SK-N-SH (cell line): ENCODE measurements around the gene SSR4. TPM values are rescaled to one million over a fixed set of nuclear protein-coding genes. Genes with fewer than 3 reads are reported as not detected.

ENCODE experiments used
- CTCF ChIA-PET: fragments of 300-600, 350-600 bp; formaldehyde crosslinking; extraction: SDS; loops from one replicate; lab custom pipeline; 2021; lab: Yijun Ruan, JAX
- POLR2A ChIA-PET: fragments of 350-600 bp; sonication (Branson Sonifier 250); formaldehyde crosslinking; extraction: SDS; loops from one replicate; lab custom pipeline; 2020; ENCODE audit warnings: antibody characterized with exemption, inconsistent platforms; lab: Yijun Ruan, JAX
- DNase-seq: peaks from one replicate; pipeline ENCODE4 v3.0.0; 2012
- H2AFZ ChIP-seq: fragments of 200-600 bp; sonication (generic); 2 replicates; pipeline ENCODE4 v1.8.1; 2016; ENCODE audit warnings: antibody characterized with exemption, mild to moderate bottlenecking, low read depth
- H3F3A ChIP-seq: fragments of 200-600 bp; sonication (generic); replicated peaks from 2 replicates; pipeline ENCODE3; 2016; ENCODE audit warnings: antibody characterized with exemption, mild to moderate bottlenecking; ENCODE audit not compliant: insufficient read depth
- H3K27ac ChIP-seq, 2 experiments: fragments of 200-500 bp in 1 of 2; fragments of 200-600 bp in 1 of 2; sonication (Bioruptor generic) in 1 of 2; sonication (generic), shearing (Covaris generic) in 1 of 2; 2 replicates each; pipeline versions ENCODE4 v1.5.1 to v1.6.1; 2014 to 2016; ENCODE audit warnings: low read depth in 2 of 2, inconsistent platforms in 1 of 2, low read length in 1 of 2, mild to moderate bottlenecking in 1 of 2, mixed read lengths in 1 of 2
- H3K27me3 ChIP-seq: fragments of 200-600 bp; sonication (generic), shearing (Covaris generic); 2 replicates; pipeline ENCODE4 v1.6.1; 2016; ENCODE audit warnings: mixed run types; ENCODE audit not compliant: insufficient read depth
- H3K36me3 ChIP-seq, 2 experiments: fragments of 200-500 bp in 1 of 2; fragments of 200-600 bp in 1 of 2; sonication (Bioruptor generic) in 1 of 2; sonication (generic) in 1 of 2; replicated peaks in 1 of 2; 2 replicates each; pipeline versions ENCODE3 to v1.5.1; 2014 to 2016; ENCODE audit warnings: low read length in 1 of 2, mild to moderate bottlenecking in 1 of 2; ENCODE audit not compliant: insufficient read depth in 2 of 2, control insufficient read depth in 1 of 2
- H3K4me1 ChIP-seq, 2 experiments: fragments of 200-500 bp in 1 of 2; fragments of 200-600 bp in 1 of 2; sonication (Bioruptor generic) in 1 of 2; sonication (generic), shearing (Covaris generic) in 1 of 2; 2 replicates each; pipeline versions ENCODE4 v1.5.1 to v1.6.1; 2014 to 2016; ENCODE audit warnings: low read depth in 1 of 2, low read length in 1 of 2, mixed run types in 1 of 2; ENCODE audit not compliant: insufficient read depth in 2 of 2, control insufficient read depth in 1 of 2
- H3K4me2 ChIP-seq: fragments of 200-600 bp; sonication (generic), shearing (Covaris generic); 2 replicates; pipeline ENCODE4 v1.6.1; 2017; ENCODE audit warnings: mixed run types
- H3K4me3 ChIP-seq, 2 experiments: fragments of 200-500 bp in 1 of 2; fragments of 200-600 bp in 1 of 2; sonication (Bioruptor generic) in 1 of 2; sonication (generic), shearing (Covaris generic) in 1 of 2; 2 replicates each; pipeline versions ENCODE4 v1.5.1 to v1.8.1; 2014 to 2016; ENCODE audit warnings: low read depth in 2 of 2, inconsistent platforms in 1 of 2, low read length in 1 of 2, mild to moderate bottlenecking in 1 of 2, mixed read lengths in 1 of 2, moderate library complexity in 1 of 2
- H3K79me2 ChIP-seq: fragments of 200-600 bp; sonication (generic); 2 replicates; pipeline ENCODE4 v1.8.1; 2017; ENCODE audit warnings: mild to moderate bottlenecking; ENCODE audit not compliant: insufficient read depth
- H3K9ac ChIP-seq: fragments of 200-600 bp; sonication (generic); 2 replicates; pipeline ENCODE4 v1.6.1; 2017; ENCODE audit warnings: mixed run types
- H3K9me2 ChIP-seq: fragments of 200-600 bp; sonication (generic); 2 replicates; pipeline ENCODE4 v1.6.1; 2017; ENCODE audit warnings: mixed run types
- H3K9me3 ChIP-seq: fragments of 200-600 bp; sonication (generic); 2 replicates; pipeline ENCODE4 v1.6.1; 2017; ENCODE audit warnings: mixed run types, mild to moderate bottlenecking, moderate library complexity
- H4K20me1 ChIP-seq: fragments of 200-600 bp; sonication (generic); 2 replicates; pipeline ENCODE4 v1.6.1; 2017; ENCODE audit warnings: mild to moderate bottlenecking, mixed run types; ENCODE audit not compliant: insufficient read depth
- CTCF ChIP-seq: fragments of 200-600 bp; sonication (generic); IDR thresholded peaks from 2 replicates; pipeline ENCODE4 v1.6.1; 2017; ENCODE audit warnings: antibody characterized with exemption, mild to moderate bottlenecking, moderate library complexity
- ELF1 ChIP-seq: IDR thresholded peaks from 2 replicates; pipeline ENCODE4 v1.4.0; 2012
- EP300 ChIP-seq, 2 experiments: IDR thresholded peaks; 2 replicates each; pipeline versions ENCODE4 v1.4.0 to v1.6.1; 2012; ENCODE audit warnings: borderline replicate concordance in 1 of 2, low read depth in 1 of 2, low read length in 1 of 2
- EZH2phosphoT487 ChIP-seq: fragments of 200-600 bp; sonication (generic); IDR thresholded peaks from 2 replicates; pipeline ENCODE4 v1.6.1; 2017; ENCODE audit warnings: low read depth, mixed run types, mild to moderate bottlenecking, antibody characterized with exemption, moderate library complexity, borderline replicate concordance
- FOSL2 ChIP-seq: IDR thresholded peaks from 2 replicates; pipeline ENCODE4 v1.4.0; 2012; ENCODE audit warnings: low read depth, mild to moderate bottlenecking, moderate library complexity, borderline replicate concordance
- FOXM1 ChIP-seq: IDR thresholded peaks from 2 replicates; pipeline ENCODE4 v1.4.0; 2012; ENCODE audit warnings: low read depth, mild to moderate bottlenecking
- GABPA ChIP-seq: IDR thresholded peaks from 2 replicates; pipeline ENCODE4 v1.4.0; 2012; ENCODE audit warnings: low read depth, mild to moderate bottlenecking
- GATA2 ChIP-seq: sonication (generic); formaldehyde crosslinking; IDR thresholded peaks from 2 replicates; pipeline ENCODE4 v1.5.0; 2020; ENCODE audit warnings: mild to moderate bottlenecking, missing genetic modification reagents
- JUND ChIP-seq: IDR thresholded peaks from 2 replicates; pipeline ENCODE4 v1.4.0; 2012
- MAX ChIP-seq: IDR thresholded peaks from 2 replicates; pipeline ENCODE4 v1.4.0; 2012; ENCODE audit warnings: low read depth
- MXI1 ChIP-seq: IDR thresholded peaks from 2 replicates; pipeline ENCODE4 v1.6.1; 2012; ENCODE audit warnings: mild to moderate bottlenecking, low read depth, low read length, improper control_type of control experiment
- NRF1 ChIP-seq: IDR thresholded peaks from 2 replicates; pipeline ENCODE4 v1.6.1; 2012; ENCODE audit warnings: low read depth, mild to moderate bottlenecking, low read length
- PBX3 ChIP-seq: IDR thresholded peaks from 2 replicates; pipeline ENCODE4; 2012
- POLR2AphosphoS5 ChIP-seq: IDR thresholded peaks from 2 replicates; pipeline ENCODE4 v1.6.1; 2012; ENCODE audit warnings: low read depth, low read length
- RCOR1 ChIP-seq: fragments of 150-350 bp; IDR thresholded peaks from 2 replicates; pipeline ENCODE4 v1.6.1; 2017; ENCODE audit warnings: antibody characterized with exemption, low read length
- REST ChIP-seq: IDR thresholded peaks from 2 replicates; pipeline ENCODE4 v1.6.1; 2012; ENCODE audit warnings: mild to moderate bottlenecking, low read depth, low read length, moderate library complexity
- RXRA ChIP-seq: IDR thresholded peaks from 2 replicates; pipeline ENCODE4 v1.4.0; 2012; ENCODE audit warnings: low read depth, mild to moderate bottlenecking, borderline replicate concordance
- SMC3 ChIP-seq: IDR thresholded peaks from 2 replicates; pipeline ENCODE4 v1.6.1; 2012; ENCODE audit warnings: low read depth, low read length, improper control_type of control experiment
- TEAD4 ChIP-seq: IDR thresholded peaks from 2 replicates; pipeline ENCODE4 v1.4.0; 2012; ENCODE audit warnings: mild to moderate bottlenecking, borderline replicate concordance; ENCODE audit not compliant: insufficient read depth
- WGBS: methylation state at CpG from one replicate; pipeline ENCODE4 v1.1.6; 2017; ENCODE audit warnings: low lambda C conversion rate; 5-methylcytosine and 5-hydroxymethylcytosine counted together
- polyA plus RNA-seq, 3 experiments: library from polyadenylated mRNA; depleted of rRNA; stranded (reverse); fragments of >200 nt; gene quantifications; 2 replicates each; pipeline ENCODE4 v1.2.3, GENCODE V29; 2012

SSR4 gene
- polyA plus RNA-seq, 1 of the 3 experiments (the other 2 are of a cell fraction): 367 TPM

GRCh38 chrX:153786669-153787068 is 7.8 kb upstream of the SSR4 start:
- no peak overlapping the region for H2AFZ ChIP-seq
- H3K27me3 ChIP-seq: peaks cover 10% of the 10 kb centered on the region; the same call in 1 of the 2 replicates
- H3K27ac ChIP-seq: no peak overlapping the region
- H3K9me3 ChIP-seq: no peaks in the 10 kb centered on the region
- WGBS: 38% methylated on average over 5 of the region's 15 CpGs
- no peak overlapping the region for H3K9ac ChIP-seq
- no peaks in the 10 kb centered on the region for H3K9me2 ChIP-seq
- TF ChIP-seq CTCF (no peak), MAX (no peak), EZH2phosphoT487 (no peak), FOXM1 (no peak), TEAD4 (no peak)
- ChIA-PET POLR2A (no interaction called here), CTCF (no interaction called here)
- 0 out of 2 replicates have a peak, but pooled peaks cover 7% of the 10 kb centered on the region for H4K20me1 ChIP-seq
- no peak overlapping the region for H3K4me3 ChIP-seq
- peaks cover 6% of the 10 kb centered on the region; the same call in 1 of the 2 replicates for H3K79me2 ChIP-seq
- no peaks in the 10 kb centered on the region for H3F3A ChIP-seq
- H3K4me2 ChIP-seq: no peak overlapping the region
- peaks cover 0 to 6% of the 10 kb centered on the region in 2 experiments for H3K36me3 ChIP-seq
- H3K4me1 ChIP-seq: peaks cover 0 to 15% of the 10 kb centered on the region in 2 experiments; a peak in 1 of 4 replicates
- no peak for DNase-seq

GRCh38 chrX:153789654-153790053 is 4.8 kb upstream of the SSR4 start:
- Histone ChIP-seq H3K36me3 (peaks cover 0 to 6% of the 10 kb centered on the region in 2 experiments), H3F3A (no peaks in the 10 kb centered on the region), H3K27me3 (peaks cover 14% of the 10 kb centered on the region; the same call in 1 of the 2 replicates), H3K9me2 (no peaks in the 10 kb centered on the region), H3K4me1 (peaks cover 5 to 17% of the 10 kb centered on the region in 2 experiments; a peak in 1 of 4 replicates), H3K4me3 (no peak overlapping the region), H3K9ac (no peak overlapping the region), H2AFZ (no peak overlapping the region), H3K27ac (no peak overlapping the region), H3K9me3 (no peaks in the 10 kb centered on the region), H3K79me2 (peaks cover 28% of the 10 kb centered on the region), H3K4me2 (no peak overlapping the region), H4K20me1 (0 out of 2 replicates have a peak, but pooled peaks cover 12% of the 10 kb centered on the region)
- WGBS: 39% methylated on average over 5 of the region's 12 CpGs
- no peak for DNase-seq
- ChIA-PET CTCF (no interaction called here), POLR2A (no interaction called here)
- TF ChIP-seq POLR2AphosphoS5 (no peak), TEAD4 (no peak), EZH2phosphoT487 (no peak), FOSL2 (no peak), REST (no peak), JUND (no peak), GABPA (no peak), GATA2 (CRISPR knock-in tag) (no peak), PBX3 (no peak), ELF1 (no peak), EP300 (IDR thresholded peaks at IDR 0.05; ENCODE audit: borderline replicate concordance in 1 of 2, low read depth in 1 of 2, low read length in 1 of 2) (no peak), RCOR1 (no peak), MXI1 (no peak), FOXM1 (no peak), RXRA (no peak), NRF1 (no peak), SMC3 (no peak)
